ENCODE results near the gene DUOX1.

Gene DUOX1

DNA sequence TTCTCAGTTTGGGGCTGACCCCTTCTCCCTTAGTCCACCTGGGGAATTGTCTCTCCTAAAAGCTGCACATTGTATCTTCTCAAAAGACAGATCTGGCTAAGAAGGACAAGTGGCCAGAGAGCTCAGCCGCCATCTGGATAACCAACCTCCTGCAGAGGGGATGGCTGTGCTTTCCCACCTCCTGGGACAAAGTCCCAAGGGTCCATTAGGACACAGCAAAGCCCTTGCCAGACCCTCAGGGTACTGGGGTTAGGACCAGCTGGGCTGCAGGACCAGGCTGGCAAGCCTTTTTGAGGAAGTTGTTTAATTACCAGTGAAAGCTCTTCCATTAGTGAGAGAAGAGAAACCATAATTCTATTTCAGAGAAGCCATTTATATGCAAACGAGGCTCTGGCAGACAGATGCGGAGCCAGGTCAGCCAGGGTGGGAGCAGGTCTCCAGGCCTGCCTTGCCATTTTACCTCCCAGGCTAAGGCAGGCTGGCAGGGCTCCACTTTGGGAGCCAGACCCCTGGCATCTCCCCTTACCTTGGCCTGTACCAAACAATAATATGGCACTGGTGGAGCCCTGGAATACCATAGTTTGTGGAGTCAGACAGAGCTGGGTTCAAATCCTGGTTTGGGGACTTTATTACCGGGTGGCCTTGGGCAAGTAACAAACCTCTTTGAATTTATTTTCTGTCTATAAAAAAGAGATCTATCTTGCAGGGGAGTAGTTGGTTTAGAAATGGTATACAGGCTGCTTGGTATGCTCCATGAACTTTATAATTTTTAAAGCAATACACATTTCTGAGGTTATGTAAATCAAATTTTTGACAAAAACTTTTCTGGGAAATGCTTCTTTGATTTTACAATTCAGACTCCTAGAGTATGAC is 40.0 kb downstream of the DUOX1 start:
- no peak for FAIRE-seq

GRCh38 chr15:45171912-45172311 is 42.1 kb downstream of the DUOX1 start:
- FAIRE-seq, result no peak

GRCh38 chr15:45174069-45174468 is 44.3 kb downstream of the DUOX1 start:
- FAIRE-seq, result no peak

GRCh38 chr15:45174577-45174976 is 44.8 kb downstream of the DUOX1 start:
- FAIRE-seq, result no peak

DNA sequence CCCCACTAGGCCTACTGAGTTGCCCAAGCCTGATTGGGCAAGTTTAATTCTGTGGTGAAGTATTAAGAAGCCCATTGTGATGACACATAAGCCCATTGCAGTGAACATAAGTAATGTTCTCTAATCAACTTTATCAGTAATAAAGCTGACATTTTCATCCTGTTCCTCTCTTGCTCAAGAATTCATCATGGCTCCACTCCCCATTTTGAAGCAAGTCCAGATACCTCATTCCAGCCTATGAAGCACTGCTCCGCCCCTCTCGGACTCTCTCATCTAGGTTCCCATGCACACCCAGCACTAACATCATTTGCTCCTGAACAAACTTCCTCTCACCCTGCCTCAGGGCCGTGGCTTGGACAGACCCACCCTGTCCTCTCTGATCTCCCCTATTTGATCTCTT is 47.5 kb downstream of the DUOX1 start:
- FAIRE-seq, result no peak

DNA sequence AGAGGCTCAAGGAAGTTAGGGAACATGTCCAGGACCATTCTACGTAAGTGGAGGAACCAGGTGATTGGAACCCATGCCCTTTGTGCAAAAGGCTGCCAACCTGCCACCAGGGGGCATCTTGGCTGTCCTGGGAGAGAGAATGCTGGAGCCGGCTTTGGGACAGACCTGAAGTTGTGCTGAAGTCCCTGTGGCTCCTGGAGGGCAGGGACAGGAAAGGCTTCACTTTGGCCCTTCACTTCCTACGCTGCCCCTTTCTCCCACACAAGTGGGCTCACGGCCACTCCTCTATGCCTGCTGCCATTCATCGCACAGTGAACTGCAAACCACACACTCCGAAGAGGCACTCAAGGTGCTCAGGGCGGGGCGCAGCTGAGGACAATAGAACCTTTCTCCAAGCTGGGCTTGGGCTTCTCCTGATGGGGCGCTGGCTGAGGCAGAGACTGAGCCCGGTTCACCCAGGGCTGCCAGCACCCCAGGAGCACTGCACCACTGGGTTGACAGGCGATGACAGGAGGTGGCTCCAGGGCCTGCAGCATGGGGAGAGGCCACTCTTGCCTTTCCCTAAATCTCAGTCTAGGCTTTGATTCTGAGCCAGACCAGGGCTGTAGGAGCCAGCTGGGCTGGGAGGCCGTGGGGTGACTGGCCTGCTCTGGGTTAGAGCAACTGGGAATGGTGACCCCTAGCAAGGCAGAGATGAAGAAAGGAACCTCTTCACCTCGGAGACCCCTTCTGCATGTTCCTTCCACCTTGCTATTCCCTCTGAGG is 49.6 kb downstream of the DUOX1 start:
- FAIRE-seq, result no peak

DNA sequence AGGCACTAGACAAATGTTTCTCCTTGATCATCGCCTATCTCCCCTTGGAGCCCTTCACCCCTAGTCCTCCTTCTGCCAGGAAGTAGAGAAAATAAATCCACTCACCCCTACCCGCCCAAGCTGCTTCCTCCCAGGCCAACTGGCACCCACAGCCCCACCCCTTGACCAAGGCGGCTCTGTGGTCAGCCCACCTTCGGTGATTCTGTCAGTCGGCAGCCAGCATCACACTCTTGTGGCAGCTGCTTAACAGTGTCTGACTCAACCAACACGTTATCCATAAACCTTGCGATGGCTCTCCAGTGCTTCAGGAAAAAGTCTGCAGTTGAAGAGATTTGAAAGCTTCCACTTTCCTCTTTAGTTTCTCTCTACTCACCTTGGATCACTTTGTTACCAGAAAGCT is 50.4 kb downstream of the DUOX1 start:
- no peak for FAIRE-seq

DNA sequence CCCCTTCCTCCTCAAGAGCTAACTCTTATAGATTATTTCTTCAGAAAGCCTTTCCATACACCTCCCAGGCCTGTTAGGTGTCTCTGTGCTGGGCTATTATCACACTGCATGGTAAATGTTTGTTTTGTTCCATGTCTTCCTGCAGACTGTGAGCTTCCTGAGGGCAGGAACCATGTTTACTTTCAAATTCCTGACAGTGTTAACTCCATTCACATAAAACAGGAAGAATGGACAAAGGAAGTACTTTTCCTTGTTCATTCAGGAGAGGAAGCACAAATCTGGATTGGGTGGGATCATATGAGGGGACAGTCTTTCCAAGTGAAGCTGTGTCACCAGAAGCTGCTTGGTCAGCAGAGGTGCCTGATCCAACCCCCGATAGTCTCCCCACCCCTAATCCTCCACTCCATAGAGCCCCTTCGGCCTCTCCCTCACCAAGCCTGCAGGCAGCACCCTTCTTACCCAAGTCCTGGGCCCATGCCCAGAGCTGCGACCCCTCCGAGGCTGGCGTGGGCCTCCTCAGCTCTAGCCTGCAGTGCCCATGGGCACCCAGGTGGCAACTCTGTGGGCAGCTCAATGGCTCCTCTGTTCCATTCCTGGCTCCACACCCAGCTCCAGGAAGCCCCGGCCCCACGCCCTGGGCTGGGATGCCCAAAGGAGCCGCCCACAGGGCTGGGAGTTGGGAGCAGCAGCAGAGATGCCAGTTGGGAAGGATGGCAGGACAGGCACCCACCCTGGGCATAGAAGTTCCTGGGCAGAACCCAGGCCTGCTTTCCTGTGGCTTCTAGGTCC is 51.0 kb downstream of the DUOX1 start:
- no peak for FAIRE-seq

- no peak for FAIRE-seq
These were observed 51.9 kb downstream of the DUOX1 start for GRCh38 chr15:45181491-45182285.

DNA sequence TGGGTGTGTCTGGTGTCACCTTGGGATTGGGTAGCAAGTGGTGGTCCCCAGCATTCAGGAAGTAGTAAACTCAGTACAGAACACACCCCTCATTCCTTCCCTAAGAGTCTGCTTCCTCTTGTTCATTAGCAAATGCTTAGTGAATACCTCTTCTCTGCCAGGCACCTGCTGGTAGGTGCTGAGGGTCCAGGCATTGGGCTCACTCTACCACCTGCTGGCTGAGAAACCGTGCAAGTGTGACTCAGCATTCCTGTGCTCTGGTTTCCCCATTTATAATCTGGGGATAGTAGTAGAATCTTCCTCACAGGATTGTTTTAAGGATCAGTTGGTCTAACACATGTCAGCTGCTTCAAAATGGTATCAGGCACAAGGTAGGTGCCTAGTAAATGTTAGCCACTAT is 53.2 kb downstream of the DUOX1 start:
- no peak for FAIRE-seq

DNA sequence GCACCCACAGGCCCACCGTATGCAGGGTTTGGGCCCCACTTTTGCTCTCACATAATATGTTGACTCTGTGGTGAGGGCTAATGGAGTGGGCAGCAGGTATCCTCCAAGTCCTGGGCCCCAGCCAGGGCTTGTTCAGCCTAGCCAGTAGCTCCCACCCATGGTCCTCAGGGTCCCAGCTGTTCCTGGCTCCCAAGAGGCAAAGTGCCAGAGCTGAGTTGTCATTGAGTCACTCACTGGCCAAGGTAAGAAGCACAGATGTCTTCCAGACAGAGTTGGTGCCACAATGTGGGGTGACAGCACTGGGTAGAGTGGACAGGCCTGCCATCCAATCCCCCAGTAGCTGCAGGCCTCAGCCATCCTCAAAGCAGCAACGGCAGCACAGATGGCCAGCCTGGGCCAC is 53.7 kb downstream of the DUOX1 start:
- FAIRE-seq, result no peak

DNA sequence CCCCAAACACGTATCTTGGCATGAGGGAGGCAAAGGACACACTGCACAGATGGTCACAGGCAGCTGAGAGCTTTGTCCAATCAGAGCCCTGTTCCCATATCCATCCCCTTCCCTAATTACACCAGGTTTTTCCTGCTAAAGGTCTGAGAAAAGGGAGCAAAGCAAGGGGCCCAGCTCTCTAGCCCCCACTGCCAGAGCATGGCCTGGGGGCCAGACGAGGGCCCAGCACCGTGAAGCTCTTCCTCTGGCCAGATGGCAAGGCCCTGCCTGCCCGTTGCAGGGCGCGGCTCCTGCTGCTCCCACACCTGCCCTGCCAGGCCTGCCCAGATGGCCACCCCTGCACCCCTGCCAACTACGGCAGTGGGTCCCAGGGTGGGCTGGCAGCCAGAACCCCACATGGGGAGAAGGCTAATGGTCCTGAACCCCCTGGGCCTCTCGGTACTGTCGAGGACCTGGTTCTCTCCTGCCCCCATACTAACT is 54.8 kb downstream of the DUOX1 start:
- FAIRE-seq, result no peak

GRCh38 chr15:45185069-45185779 is 55.4 kb downstream of the DUOX1 start:
- no peak for FAIRE-seq

DNA sequence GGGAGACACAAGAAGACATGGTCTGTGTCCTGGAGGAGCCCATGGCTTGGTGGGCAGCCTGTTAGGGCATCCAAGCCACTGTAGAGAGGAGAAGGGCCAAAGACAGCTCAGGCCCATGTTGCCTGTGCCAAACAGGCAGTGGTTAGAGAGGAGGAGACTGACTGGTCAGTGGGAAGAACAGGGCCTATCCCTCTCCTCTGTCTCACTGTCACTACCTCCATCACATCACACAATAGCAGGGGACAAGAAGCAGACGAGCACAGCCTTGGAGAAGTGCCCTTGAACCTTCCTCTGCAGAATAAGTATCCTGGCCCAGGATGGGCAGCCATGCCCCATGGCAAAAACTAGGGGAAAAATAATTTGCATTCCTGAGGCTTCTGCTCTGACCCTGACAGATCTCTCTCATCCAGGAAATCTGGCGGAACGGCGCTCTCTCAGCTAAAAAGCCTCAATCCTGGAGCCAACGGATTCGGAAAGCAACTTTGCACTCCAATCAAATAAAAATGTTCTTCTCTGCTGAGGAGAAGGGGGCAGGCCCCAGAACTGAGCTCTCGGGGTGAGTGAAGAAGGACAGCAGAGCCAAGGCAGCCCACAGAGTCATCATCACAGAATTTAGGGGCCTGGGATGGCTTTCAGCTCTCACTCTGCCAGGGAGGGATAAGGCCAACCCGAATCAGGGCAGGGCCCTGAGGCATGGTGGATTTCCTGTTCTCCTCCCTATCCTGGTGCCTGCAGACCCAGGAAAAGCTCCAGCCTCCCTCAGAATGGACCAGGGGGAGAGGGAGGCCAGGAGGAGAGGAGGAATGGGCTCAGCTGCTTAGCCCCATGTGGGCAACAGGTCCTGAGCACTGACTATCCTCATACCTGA is 56.3 kb downstream of the DUOX1 start:
- no peak for FAIRE-seq

GRCh38 chr15:45186771-45187577 is 57.2 kb downstream of the DUOX1 start:
- no peak for FAIRE-seq

DNA sequence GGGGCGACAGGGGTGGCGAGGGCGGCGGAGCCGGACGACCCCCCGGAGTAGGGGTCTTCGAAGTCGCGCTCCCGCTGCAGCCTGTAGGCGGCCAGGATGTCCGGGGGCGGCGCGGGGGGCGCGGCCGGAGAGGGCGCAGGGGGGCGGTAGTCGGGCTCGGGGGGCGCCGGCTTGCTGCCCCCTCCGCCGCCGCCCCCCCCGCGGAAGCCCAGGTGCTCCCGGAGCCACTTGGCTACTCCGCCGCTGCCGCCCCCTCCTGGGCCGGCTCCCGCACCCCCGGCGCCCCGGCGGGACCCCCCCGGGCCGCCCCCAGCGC is 57.7 kb downstream of the DUOX1 start:
- no peak for FAIRE-seq

- FAIRE-seq, result no peak
These were observed 58.4 kb downstream of the DUOX1 start, which contains the start of gene SHF for GRCh38 chr15:45187894-45188830. Gene SHF (minus strand): TSS chr15:45187966. CDS start chr15:45187951, 15 bp downstream.

GRCh38 chr15:45197512-45197911 is 67.7 kb downstream of the DUOX1 start:
- no peak for FAIRE-seq

Measured in A204.1 (cell line).